Endodermal cell (in vitro differentiated cells): ENCODE data around the gene KLHL18. TPM values are rescaled to one million over a fixed set of nuclear protein-coding genes. Genes with fewer than 3 reads are reported as not detected.

Source experiments
- DNase-seq: peaks from one replicate; pipeline ENCODE4 v3.0.0-alpha.2; 2017
- H3K27ac ChIP-seq: 2 replicates; pipeline ENCODE4 v1.5.1; 2013; ENCODE audit warnings: mild to moderate bottlenecking, low read depth, low read length, moderate library complexity
- H3K27me3 ChIP-seq: 2 replicates; pipeline ENCODE4 v1.6.1; 2013; ENCODE audit warnings: mild to moderate bottlenecking, low read length, moderate library complexity; ENCODE audit not compliant: insufficient read depth, control insufficient read depth, poor library complexity, severe bottlenecking
- H3K36me3 ChIP-seq: 2 replicates; pipeline ENCODE4 v1.7.0; 2013; ENCODE audit warnings: mild to moderate bottlenecking, low read length, moderate library complexity; ENCODE audit not compliant: control insufficient read depth, insufficient read depth
- H3K4me1 ChIP-seq: one replicate; pipeline ENCODE4 v1.7.0; 2013; ENCODE audit warnings: low read length; ENCODE audit not compliant: control insufficient read depth, insufficient read depth
- H3K4me3 ChIP-seq: 2 replicates; pipeline ENCODE4 v1.5.1; 2013; ENCODE audit warnings: mild to moderate bottlenecking, low read length, moderate library complexity
- H3K9ac ChIP-seq: 2 replicates; pipeline ENCODE4 v1.6.1; 2013; ENCODE audit warnings: mild to moderate bottlenecking, low read length, moderate library complexity; ENCODE audit not compliant: poor library complexity, severe bottlenecking; ENCODE audit errors: extremely low read depth
- H3K9me3 ChIP-seq: 2 replicates; pipeline ENCODE4 v1.6.1; 2013; ENCODE audit warnings: mild to moderate bottlenecking, low read length, moderate library complexity; ENCODE audit not compliant: control insufficient read depth
- H3K27ac Mint-ChIP-seq: 2 replicates; pipeline ENCODE4 v1.8.0; 2020; ENCODE audit warnings: mixed read lengths
- H3K27me3 Mint-ChIP-seq: 2 replicates; pipeline ENCODE4 v1.8.0; 2021; ENCODE audit warnings: mild to moderate bottlenecking, mixed read lengths; ENCODE audit not compliant: insufficient read depth
- H3K36me3 Mint-ChIP-seq: 2 replicates; pipeline ENCODE4 v1.8.0; 2020; ENCODE audit warnings: low read depth, mixed read lengths
- H3K4me1 Mint-ChIP-seq: 2 replicates; pipeline ENCODE4 v1.8.0; 2020; ENCODE audit warnings: mixed read lengths
- H3K4me3 Mint-ChIP-seq: 2 replicates; pipeline ENCODE4 v1.8.0; 2020; ENCODE audit warnings: mild to moderate bottlenecking, moderate library complexity, mixed read lengths
- H3K9me3 Mint-ChIP-seq: 2 replicates; pipeline ENCODE4 v1.8.0; 2020; ENCODE audit warnings: mild to moderate bottlenecking, mixed read lengths
- CTCF ChIP-seq: fragments of 200-600 bp; sonication (generic); conservative IDR thresholded peaks from 2 replicates; pipeline ENCODE4 v1.5.0; 2021; ENCODE audit warnings: antibody characterized with exemption, mild to moderate bottlenecking
- WGBS, 2 experiments: methylation state at CpG; one replicate each; pipeline versions ENCODE4 v1.1.5 to v1.1.7; 2013; ENCODE audit warnings: missing lambda C conversion rate in 2 of 2, mixed read lengths in 1 of 2; ENCODE audit not compliant: insufficient coverage in 1 of 2, insufficient read length in 1 of 2; 5-methylcytosine and 5-hydroxymethylcytosine counted together
- total RNA-seq, 2 donors: library from RNA; stranded (reverse); fragmentation: NEBNext Ultra II Directional in 1 of 2; extraction: Animal tissue kit (Norgen Biotek cat#: 25700) in 1 of 2; gene quantifications; 2 replicates in 1 of 2; 3 replicates in 1 of 2; pipeline ENCODE4 v1.2.1, GENCODE V29; 2021

The KLHL18 gene
- total RNA-seq, 2 donors from 2014 or later = 20.7 to 28.3 TPM

GRCh38 chr3:47337656-47338055 is 54.9 kb downstream of the KLHL18 start:
- no peak overlapping the region for H3K9ac ChIP-seq
- peaks cover 66% of the 10 kb centered on the region for H3K36me3 Mint-ChIP-seq
- H3K36me3 ChIP-seq = peaks cover 77% of the 10 kb centered on the region
- 94 to 100% methylated on average over 5 of the region's 5 CpGs for WGBS, 2 experiments
- H3K4me1 Mint-ChIP-seq = no peaks in the 10 kb centered on the region
- H3K4me3 Mint-ChIP-seq = no peak overlapping the region
- H3K27me3 ChIP-seq = no peaks in the 10 kb centered on the region
- H3K9me3 ChIP-seq = no peaks in the 10 kb centered on the region
- H3K27ac ChIP-seq = no peak overlapping the region
- H3K27ac Mint-ChIP-seq = no peak overlapping the region
- H3K4me1 ChIP-seq = no peaks in the 10 kb centered on the region
- H3K27me3 Mint-ChIP-seq = no peaks in the 10 kb centered on the region
- DNase-seq = no peak
- H3K4me3 ChIP-seq = no peak overlapping the region
- no peaks in the 10 kb centered on the region for H3K9me3 Mint-ChIP-seq
- TF ChIP-seq CTCF = no peak

GRCh38 chr3:47339951-47340350 is 57.2 kb downstream of the KLHL18 start:
- Histone ChIP-seq H3K4me3 (no peak overlapping the region), H3K9me3 (no peaks in the 10 kb centered on the region), H3K4me1 (no peaks in the 10 kb centered on the region), H3K9ac (no peak overlapping the region), H3K27ac (no peak overlapping the region), H3K36me3 (peaks cover 71% of the 10 kb centered on the region), H3K27me3 (no peaks in the 10 kb centered on the region)
- WGBS, 2 experiments = 92 to 100% methylated on average over 1 to 2 of the region's 2 CpGs
- Mint-ChIP-seq H3K4me3 (no peak overlapping the region), H3K36me3 (peaks cover 65% of the 10 kb centered on the region), H3K4me1 (no peaks in the 10 kb centered on the region), H3K9me3 (no peaks in the 10 kb centered on the region), H3K27ac (no peak overlapping the region), H3K27me3 (no peaks in the 10 kb centered on the region)
- no peak for TF ChIP-seq CTCF
- no peak for DNase-seq

GRCh38 chr3:47340866-47341265 is 58.1 kb downstream of the KLHL18 start:
- H3K9ac ChIP-seq = no peak overlapping the region
- no peak for DNase-seq
- H3K4me3 Mint-ChIP-seq = no peak overlapping the region
- H3K27me3 ChIP-seq = no peaks in the 10 kb centered on the region
- peaks cover 73% of the 10 kb centered on the region for H3K36me3 ChIP-seq
- no peaks in the 10 kb centered on the region for H3K27me3 Mint-ChIP-seq
- H3K27ac ChIP-seq = no peak overlapping the region
- H3K9me3 Mint-ChIP-seq = no peaks in the 10 kb centered on the region
- no peaks in the 10 kb centered on the region for H3K4me1 ChIP-seq
- TF ChIP-seq CTCF = no peak
- WGBS, 2 experiments = 99% methylated on average over 2 of the region's 2 CpGs; no CpG with 5 or more reads in 1 of the 2 experiments
- peaks cover 65% of the 10 kb centered on the region for H3K36me3 Mint-ChIP-seq
- no peak overlapping the region for H3K27ac Mint-ChIP-seq
- no peak overlapping the region for H3K4me3 ChIP-seq
- H3K4me1 Mint-ChIP-seq = no peaks in the 10 kb centered on the region
- H3K9me3 ChIP-seq = no peaks in the 10 kb centered on the region
